Left ventricle myocardium inferior (tissue), 1 donor: Measurements from ENCODE around the gene CPLX4. TPM values are rescaled to one million over a fixed set of nuclear protein-coding genes. Genes with fewer than 3 reads are reported as not detected.

Experiments used
- DNase-seq: peaks from one replicate; pipeline ENCODE4 v3.0.0-alpha.2; 2020
- H3K27ac ChIP-seq: fragments of 200-600 bp; replicated peaks from 2 replicates; pipeline ENCODE4 v1.8.0; 2021
- H3K27me3 ChIP-seq: fragments of 200-600 bp; 2 replicates; pipeline ENCODE4 v1.8.0; 2021; ENCODE audit warnings: low read depth
- H3K36me3 ChIP-seq: fragments of 200-600 bp; 2 replicates; pipeline ENCODE4 v1.8.0; 2021
- H3K4me1 ChIP-seq: fragments of 200-600 bp; 2 replicates; pipeline ENCODE4 v1.8.0; 2021
- H3K4me3 ChIP-seq: fragments of 200-600 bp; 2 replicates; pipeline ENCODE4 v1.8.0; 2021; ENCODE audit warnings: mild to moderate bottlenecking, moderate library complexity
- H3K9me3 ChIP-seq: fragments of 200-600 bp; replicated peaks from 2 replicates; pipeline ENCODE4 v1.8.0; 2021
- CTCF ChIP-seq: fragments of 200-600 bp; IDR thresholded peaks from 2 replicates; pipeline ENCODE4 v1.8.0; 2021; ENCODE audit warnings: antibody characterized with exemption, mild to moderate bottlenecking, borderline replicate concordance
- intact Hi-C: fragments of 100-400 bp; cut with micrococcal nuclease; formaldehyde crosslinking; loops from one replicate; pipeline ENCODE4 v1.11.0; 2022
- total RNA-seq: library from RNA; stranded (reverse); fragmentation: NEBNext Ultra II Directional; extraction: Animal tissue kit (Norgen Biotek cat#: 25700); gene quantifications from one replicate; pipeline ENCODE4 v1.2.1, GENCODE V29; 2021
- donor health status: DM: no; HTN: yes; CAD: no; lungs with severe emphysema.

The CPLX4 gene
- total RNA-seq, 1 donor from 2014 or later = not detected

- intact Hi-C loops = no loop called here
- no peak overlapping the region for H3K4me3 ChIP-seq
- no peak for TF ChIP-seq CTCF
- H3K4me1 ChIP-seq = peaks cover 6% of the 10 kb centered on the region
- peaks cover 22% of the 10 kb centered on the region for H3K9me3 ChIP-seq
- H3K36me3 ChIP-seq = peaks cover 98% of the 10 kb centered on the region
- no peak for DNase-seq
- H3K27ac ChIP-seq = no peak overlapping the region
- no peaks in the 10 kb centered on the region for H3K27me3 ChIP-seq
These were observed 26.5 kb upstream of the CPLX4 start for GRCh38 chr18:59344996-59345395.

- Histone ChIP-seq H3K27ac (no peak overlapping the region), H3K9me3 (peaks cover 26% of the 10 kb centered on the region), H3K4me3 (no peak overlapping the region), H3K4me1 (peaks cover 4% of the 10 kb centered on the region), H3K36me3 (peaks cover 98% of the 10 kb centered on the region), H3K27me3 (no peaks in the 10 kb centered on the region)
- intact Hi-C loops = no loop called here
- TF ChIP-seq CTCF = no peak
- DNase-seq = no peak
These were observed 25.5 kb upstream of the CPLX4 start for GRCh38 chr18:59343926-59344325.

GRCh38 chr18:59340817-59341216, 22.4 kb upstream of the CPLX4 start:
- Histone ChIP-seq H3K27ac (no peak overlapping the region), H3K9me3 (peaks cover 26% of the 10 kb centered on the region), H3K27me3 (no peaks in the 10 kb centered on the region), H3K4me1 (no peaks in the 10 kb centered on the region), H3K4me3 (no peak overlapping the region), H3K36me3 (peaks cover 98% of the 10 kb centered on the region)
- no peak for DNase-seq
- intact Hi-C loops = no loop called here
- TF ChIP-seq CTCF = no peak

- Histone ChIP-seq H3K27me3 (no peaks in the 10 kb centered on the region), H3K4me1 (no peaks in the 10 kb centered on the region), H3K9me3 (peaks cover 26% of the 10 kb centered on the region), H3K4me3 (no peak overlapping the region), H3K36me3 (peaks cover 98% of the 10 kb centered on the region), H3K27ac (no peak overlapping the region)
- TF ChIP-seq CTCF = no peak
- intact Hi-C loops = no loop called here
- no peak for DNase-seq
These were observed 21.9 kb upstream of the CPLX4 start for GRCh38 chr18:59340312-59340711.

- H3K27me3 ChIP-seq = no peaks in the 10 kb centered on the region
- H3K27ac ChIP-seq = no peak overlapping the region
- TF ChIP-seq CTCF = no peak
- H3K36me3 ChIP-seq = peaks cover 94% of the 10 kb centered on the region
- no peaks in the 10 kb centered on the region for H3K9me3 ChIP-seq
- intact Hi-C loops = no loop called here
- no peak for DNase-seq
- H3K4me3 ChIP-seq = no peak overlapping the region
- peaks cover 22% of the 10 kb centered on the region for H3K4me1 ChIP-seq
These were observed 14.5 kb upstream of the CPLX4 start for GRCh38 chr18:59332986-59333385.

- Histone ChIP-seq H3K27me3 (no peaks in the 10 kb centered on the region), H3K36me3 (peaks cover 76% of the 10 kb centered on the region), H3K27ac (no peak overlapping the region), H3K4me3 (no peak overlapping the region), H3K9me3 (no peaks in the 10 kb centered on the region), H3K4me1 (peaks cover 15% of the 10 kb centered on the region)
- intact Hi-C loops = no loop called here
- DNase-seq = no peak
- TF ChIP-seq CTCF = no peak
These were observed 10.2 kb upstream of the CPLX4 start for GRCh38 chr18:59328683-59329082.
